H1 (cell line): ENCODE data around the gene SMARCD1. TPM values are rescaled to one million over a fixed set of nuclear protein-coding genes. Genes with fewer than 3 reads are reported as not detected.
A peak's percentile ranks its signal among the peaks of the same experiment; 100 is the strongest.

Source experiments
- BACH1 ChIP-seq: IDR thresholded peaks from 2 replicates; pipeline ENCODE4 v1.6.1; 2012; ENCODE audit warnings: low read length, improper control_type of control experiment
- CTBP2 ChIP-seq: IDR thresholded peaks from 2 replicates; pipeline ENCODE4 v1.7.0; 2011; ENCODE audit warnings: borderline replicate concordance, mild to moderate bottlenecking, moderate library complexity, mixed read lengths, low read length; ENCODE audit not compliant: insufficient read depth, insufficient read length
- E2F6 ChIP-seq: IDR thresholded peaks from 2 replicates; pipeline ENCODE4 v1.6.1; 2012; ENCODE audit warnings: inconsistent platforms
- JUND ChIP-seq: IDR thresholded peaks from 2 replicates; pipeline ENCODE4 v1.6.1; 2011; ENCODE audit warnings: mild to moderate bottlenecking, improper control_type of control experiment, low read length
- RFX5 ChIP-seq: IDR thresholded peaks from 2 replicates; pipeline ENCODE4 v1.6.1; 2011; ENCODE audit warnings: low read depth, low read length, improper control_type of control experiment, borderline replicate concordance
- SUZ12 ChIP-seq: fragments of 200-600 bp; sonication (generic); IDR thresholded peaks from 2 replicates; pipeline ENCODE4 v1.6.1; 2012; ENCODE audit warnings: mild to moderate bottlenecking, inconsistent platforms, low read length, moderate library complexity, mixed read lengths
- TBP ChIP-seq: IDR thresholded peaks from 2 replicates; pipeline ENCODE4 v1.6.1; 2011; ENCODE audit warnings: low read depth, low read length, improper control_type of control experiment
- USF2 ChIP-seq: IDR thresholded peaks from 2 replicates; pipeline ENCODE4 v1.6.1; 2011; ENCODE audit warnings: low read length, improper control_type of control experiment
- polyA plus RNA-seq, 7 experiments: library from polyadenylated mRNA; depleted of rRNA in 3 of 7; stranded (reverse) in 5 of 7; unstranded in 2 of 7; fragments of >200 nt in 5 of 7; fragments of 200-250 nt in 2 of 7; gene quantifications; 1 replicate in 5 of 7; 2 replicates in 1 of 7; 4 replicates in 1 of 7; pipeline versions ENCODE4 v1.2.1 to v1.2.3, GENCODE V29; 2011 to 2013; ENCODE audit warnings: missing spikeins in 2 of 7, mixed read lengths in 2 of 7
- total RNA-seq: library from RNA; stranded (reverse); fragmentation: NEBNext Ultra II Directional; extraction: Animal tissue kit (Norgen Biotek cat#: 25700); gene quantifications from 2 replicates; pipeline ENCODE4 v1.2.1, GENCODE V29; 2021

Gene SMARCD1
- total and polyA plus RNA-seq, 2 of the 8 experiments (the other 6 are each of a cell fraction or from before 2014, with no cell fraction given) = 128 to 130 TPM

GRCh38 chr12:50055831-50056638 lies 29.1 kb upstream of the SMARCD1 start (continued):
- no peak for TF ChIP-seq SUZ12
- peak; percentile 22; the same call in 1 of the 2 replicates for TF ChIP-seq RFX5
- TF ChIP-seq TBP = no peak
- peak; percentile 36; the same call in 1 of the 2 replicates for TF ChIP-seq USF2
- no peak for TF ChIP-seq CTBP2
- peak; percentile 80 for TF ChIP-seq E2F6
- TF ChIP-seq JUND = peak; percentile 41; the same call in 1 of the 2 replicates
- TF ChIP-seq BACH1 = no peak
